ENCODE data around the gene EPB41L4B.
A peak's percentile ranks its signal among the peaks of the same experiment; 100 is the strongest.
"Not testable (repeated sequence)": the region's sequence is repeated elsewhere in the genome, so short reads cannot be mapped to it uniquely, and the experiment has no call there.

Gene EPB41L4B

DNA sequence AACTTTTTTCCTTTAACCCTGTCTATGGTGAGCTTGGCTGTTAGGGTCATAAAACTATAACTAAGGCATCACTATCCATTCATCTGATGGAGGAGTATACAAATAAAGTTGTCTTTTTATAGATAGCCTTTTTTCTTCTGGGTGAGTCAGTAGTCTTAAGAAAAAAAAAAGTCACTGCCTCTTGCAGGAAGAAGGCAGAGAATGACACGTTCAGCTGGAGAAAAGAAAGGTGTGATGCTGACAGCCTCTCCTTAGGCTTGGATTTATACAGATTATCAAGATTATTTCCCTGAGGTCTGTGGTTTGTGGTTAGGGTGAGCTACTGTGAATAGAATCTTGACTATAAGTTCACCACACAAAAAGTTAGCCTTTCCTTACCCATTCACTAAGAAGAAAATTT lies 23.0 kb downstream of the EPB41L4B start:
- DNase-seq (ENCODE audit: low spot score), result no peak

DNA sequence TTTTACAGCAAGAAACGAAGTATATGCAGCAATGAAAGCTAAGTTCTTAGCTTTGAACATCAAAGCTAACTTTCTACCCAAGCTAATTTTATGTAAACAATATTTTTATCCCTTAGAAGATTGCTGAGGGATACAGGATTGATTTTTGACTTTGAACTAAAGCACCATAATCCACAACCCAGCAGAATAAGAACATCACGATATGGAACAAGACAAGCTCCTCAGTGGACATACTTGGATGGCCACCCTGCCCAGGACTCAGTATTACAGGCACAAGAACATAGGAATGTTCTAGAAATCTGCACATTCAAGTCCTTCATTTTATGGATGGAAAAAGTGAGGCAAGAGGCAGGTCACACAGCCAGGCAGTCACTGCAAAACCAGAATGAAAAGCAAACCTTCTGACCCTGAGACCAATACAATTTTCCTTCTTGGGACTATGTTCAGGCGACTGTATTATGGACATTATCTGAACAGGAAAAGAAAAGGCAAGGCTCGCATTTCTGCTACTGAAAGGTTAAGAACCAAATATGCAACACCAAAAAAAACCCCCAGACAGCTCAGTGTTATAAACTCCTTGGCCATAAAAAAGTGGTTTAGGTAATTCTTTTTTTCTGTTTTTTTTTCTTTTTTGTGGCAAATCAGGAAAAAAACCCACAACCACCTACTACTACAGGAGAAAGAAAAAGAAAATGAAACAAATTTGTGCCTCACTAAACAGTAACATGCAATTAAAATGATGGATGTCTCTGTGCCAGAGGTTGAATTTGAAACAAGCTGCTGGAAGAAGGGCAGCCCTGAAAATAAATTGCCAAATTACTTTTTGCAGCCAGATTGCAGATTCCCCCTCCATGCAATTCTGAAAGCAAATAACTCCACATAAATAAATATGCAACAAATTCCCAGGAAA lies 25.4 kb downstream of the EPB41L4B start:
- no peak for DNase-seq (ENCODE audit: low spot score)

DNA sequence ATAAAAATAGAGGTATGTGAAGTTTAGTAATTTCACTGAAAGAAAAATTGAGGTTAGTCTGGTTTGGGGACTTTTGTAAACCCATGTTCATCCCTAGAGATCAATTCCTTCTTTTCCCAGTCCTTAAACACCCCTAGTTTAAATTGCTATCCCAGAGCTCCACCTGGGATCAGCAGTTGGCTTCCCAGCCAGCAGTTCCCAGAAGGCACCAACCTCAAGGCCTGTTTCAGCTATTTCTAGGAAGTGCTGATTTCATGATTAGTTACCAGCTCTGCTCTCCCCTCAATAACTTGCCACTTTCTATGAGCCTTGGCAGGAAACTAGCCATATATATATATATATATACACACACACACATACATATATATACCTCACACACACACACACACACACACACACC lies 30.5 kb downstream of the EPB41L4B start:
- no peak for DNase-seq (ENCODE audit: low spot score)

DNA sequence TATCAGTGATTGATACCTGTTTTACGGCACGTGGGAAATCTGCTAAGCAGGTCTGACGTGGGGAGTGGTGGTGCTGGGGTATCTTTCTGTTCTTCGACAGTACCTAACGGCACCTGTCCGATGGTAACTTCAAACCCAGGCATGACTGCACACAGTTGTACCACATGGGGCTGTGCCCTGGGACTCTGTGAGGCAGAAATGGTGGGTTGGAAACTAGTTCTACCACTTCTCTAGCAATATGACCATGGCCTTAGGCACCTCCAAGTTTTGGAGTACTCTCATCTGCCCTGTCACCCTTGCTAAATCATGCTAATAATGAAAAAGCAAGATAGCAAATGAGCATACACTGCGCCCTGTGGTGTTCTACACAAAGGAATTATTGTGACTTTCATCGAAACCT lies 30.9 kb downstream of the EPB41L4B start:
- DNase-seq (ENCODE audit: low spot score), result no peak

DNA sequence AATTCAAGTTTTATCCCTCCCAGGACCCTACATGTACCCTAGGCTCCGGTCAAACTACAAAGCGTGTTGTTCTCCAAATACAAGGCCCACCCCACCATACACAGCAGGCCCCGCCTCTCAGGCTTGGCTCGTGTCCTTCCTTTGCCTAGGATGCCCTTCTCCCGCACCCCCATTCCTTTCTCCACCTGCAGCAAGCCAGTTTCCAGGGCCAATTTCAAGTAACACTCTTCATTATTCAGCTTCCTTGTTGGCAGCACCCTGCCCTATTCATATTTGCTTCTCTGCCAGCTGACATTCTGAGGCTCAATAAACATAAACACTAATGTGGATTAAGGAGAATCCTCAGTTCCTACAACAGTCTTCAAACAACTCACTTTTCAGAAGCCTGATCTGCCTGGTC lies 31.7 kb downstream of the EPB41L4B start:
- DNase-seq (ENCODE audit: low spot score), result no peak

DNA sequence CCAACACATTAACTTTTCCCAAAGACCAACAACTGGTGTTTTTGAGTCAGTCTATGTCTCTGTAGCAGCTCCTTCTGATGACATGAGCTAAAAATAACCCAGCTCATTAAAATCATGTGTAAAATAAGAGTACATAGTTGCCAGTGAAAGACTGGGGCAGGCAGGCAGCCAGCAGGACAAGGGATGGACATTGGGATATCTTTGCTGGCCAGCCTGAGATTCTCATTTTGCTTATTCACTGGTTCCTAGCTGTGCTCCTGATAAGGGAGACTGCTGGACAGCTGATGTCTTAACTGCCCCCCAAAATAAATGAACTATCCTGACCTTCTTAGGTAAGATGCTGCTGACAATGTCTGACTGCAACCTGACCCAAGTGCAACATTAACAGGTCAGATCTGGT lies 33.9 kb downstream of the EPB41L4B start:
- DNase-seq (ENCODE audit: low spot score), result no peak

DNA sequence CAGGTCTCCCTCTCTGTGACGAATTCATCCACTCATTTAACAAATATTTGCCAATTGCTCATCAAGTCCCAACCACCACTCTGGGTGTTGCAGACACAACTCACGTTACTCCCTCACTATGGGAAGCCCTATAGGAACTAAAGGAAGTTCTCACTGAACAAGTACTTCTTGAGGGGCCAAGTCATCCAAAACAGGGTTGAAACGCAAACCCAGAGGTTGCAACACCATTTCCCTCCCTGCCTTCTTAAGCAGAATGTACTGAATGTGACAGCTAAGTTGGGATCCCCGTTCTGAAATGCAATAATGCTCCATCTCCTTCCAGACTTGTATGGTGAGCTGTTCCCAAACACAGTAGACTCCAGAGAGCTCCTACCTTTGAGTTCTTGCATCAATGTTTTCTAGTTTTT lies 34.3 kb downstream of the EPB41L4B start:
- DNase-seq (ENCODE audit: low spot score), result no peak

DNA sequence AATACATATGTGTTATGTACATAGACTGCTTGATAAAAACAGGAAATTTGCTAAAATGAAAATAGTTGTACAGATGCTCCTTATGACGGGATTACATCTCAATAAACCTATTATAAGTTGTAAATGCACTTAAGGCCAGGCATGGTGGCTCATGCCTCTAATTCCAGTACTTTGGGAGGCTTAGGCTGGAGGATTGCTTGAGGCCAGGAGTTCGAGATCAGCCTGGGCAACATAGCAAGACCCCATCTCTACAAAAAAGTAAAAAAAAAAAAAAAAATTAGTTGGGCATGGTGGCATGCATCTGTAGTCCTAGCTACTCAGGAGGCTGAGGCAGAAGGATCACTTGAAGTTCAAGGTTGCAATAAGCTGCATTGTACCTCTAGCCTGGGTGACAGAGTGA lies 37.2 kb downstream of the EPB41L4B start:
- DNase-seq (ENCODE audit: low spot score), result not testable (repeated sequence)

DNA sequence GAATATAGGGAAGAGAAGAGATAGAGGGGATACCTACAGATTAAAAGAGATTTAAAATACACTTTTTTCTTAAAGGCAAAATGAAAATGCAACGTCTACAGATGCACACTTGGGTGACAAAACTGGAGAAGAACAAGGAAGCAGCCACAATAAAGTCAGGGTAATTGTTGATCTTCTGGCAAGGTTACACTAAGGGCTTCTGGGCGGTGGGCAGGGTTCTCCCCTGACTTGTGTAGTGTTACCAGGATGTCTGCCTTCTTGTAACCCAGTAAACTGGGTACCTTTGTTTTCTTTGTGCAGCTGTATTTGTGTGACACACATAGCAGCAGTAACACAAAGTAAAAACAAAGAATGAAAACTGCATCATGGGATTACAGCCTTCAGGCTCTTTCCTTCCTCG lies 37.8 kb downstream of the EPB41L4B start:
- no peak for DNase-seq (ENCODE audit: low spot score)

DNA sequence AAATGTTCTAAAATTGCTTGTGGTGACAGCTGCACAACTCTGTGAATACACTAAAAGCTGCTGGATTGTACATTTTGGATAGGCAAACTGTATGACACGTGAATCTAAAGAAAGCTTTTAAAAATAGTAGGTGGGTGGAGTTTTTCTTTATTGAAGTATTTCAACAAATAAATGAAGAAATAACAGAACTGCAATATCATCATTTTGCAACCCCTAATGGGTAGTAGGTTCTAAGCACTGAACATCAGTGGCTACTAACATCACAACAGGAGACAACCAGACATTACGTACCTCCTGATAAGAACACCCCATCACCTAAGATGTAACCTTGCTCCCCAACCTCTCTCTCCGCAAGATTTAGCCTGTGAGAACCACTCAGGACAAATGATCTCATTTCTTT lies 38.6 kb downstream of the EPB41L4B start:
- no peak for DNase-seq (ENCODE audit: low spot score)

DNA sequence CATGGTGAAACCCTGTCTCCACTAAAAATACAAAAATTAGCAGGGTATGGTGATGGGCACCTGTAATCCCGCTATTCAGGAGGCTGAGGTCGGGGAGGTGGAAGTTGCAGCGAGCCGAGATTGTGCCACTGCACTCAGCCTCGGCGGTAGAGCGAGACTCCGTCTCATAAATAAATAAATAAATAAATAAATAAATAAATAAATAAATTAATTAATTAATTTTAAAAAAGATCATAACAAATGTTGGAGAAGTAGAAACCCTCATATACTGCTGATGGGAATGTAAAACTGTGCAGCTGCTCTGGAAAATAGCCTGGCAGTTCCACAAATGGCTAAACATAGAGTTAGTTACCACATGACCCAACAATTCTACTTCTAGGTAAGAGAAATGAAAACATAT lies 39.3 kb downstream of the EPB41L4B start:
- no peak for DNase-seq (ENCODE audit: low spot score)

DNA sequence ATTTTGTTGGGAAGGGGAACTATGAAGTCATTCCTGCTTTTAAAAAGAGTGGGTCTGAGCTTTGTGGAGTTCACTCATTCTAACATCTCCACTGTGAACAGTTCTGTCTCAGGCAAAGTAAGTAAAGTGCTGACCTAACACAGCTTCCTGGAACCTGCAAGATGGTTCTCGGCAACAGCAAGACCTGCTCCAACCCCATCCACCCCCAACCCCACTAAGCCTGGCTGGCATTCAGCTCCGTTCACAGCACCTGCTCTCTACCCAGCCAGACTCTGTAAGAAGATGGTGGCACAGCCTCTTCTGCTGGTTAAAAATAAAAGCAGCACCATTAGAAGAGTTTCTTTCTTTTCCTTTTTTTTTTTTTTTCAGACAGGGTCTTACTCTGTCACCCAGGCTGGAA lies 42.0 kb downstream of the EPB41L4B start:
- DNase-seq (ENCODE audit: low spot score), result no peak

DNA sequence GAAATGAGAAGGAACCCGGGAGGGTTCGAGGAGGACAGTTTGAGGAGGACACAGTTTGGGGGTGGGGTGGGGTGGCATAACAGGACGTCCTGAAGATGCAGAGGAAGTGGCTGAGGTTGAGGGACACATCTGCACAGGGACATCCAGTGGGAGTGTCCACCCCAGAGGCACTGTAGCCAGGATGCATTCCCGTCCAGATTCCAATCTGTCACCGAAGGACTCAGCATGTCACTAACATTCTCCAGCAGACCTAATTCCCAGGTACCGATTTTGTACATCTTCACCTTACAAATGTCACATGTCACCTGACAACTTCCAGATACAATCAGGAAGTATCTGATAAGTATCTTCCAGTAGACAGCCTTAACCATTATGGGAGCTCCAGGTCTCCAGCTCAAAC lies 42.6 kb downstream of the EPB41L4B start:
- DNase-seq (ENCODE audit: low spot score), result no peak

DNA sequence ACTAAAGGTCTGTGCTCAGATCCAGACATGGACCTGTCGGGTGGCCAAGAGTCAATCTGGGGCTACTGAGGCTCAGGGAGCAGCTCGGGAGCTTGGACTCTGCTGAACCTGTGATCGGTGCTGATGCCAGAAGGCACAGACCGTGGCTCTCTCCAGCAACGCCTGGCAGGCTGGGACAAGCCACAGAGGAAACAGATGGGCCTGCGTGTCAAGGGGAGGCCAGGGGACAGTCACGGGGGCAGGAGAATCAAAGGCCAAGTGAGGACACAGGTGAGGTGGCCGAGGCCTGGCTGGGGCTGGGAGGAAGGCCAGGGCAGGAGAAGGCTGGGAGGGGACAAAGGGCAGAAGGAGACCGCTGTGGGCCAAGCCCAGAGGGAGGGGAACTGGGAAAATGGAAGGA lies 43.4 kb downstream of the EPB41L4B start:
- DNase-seq (ENCODE audit: low spot score), result peak; percentile 54

DNA sequence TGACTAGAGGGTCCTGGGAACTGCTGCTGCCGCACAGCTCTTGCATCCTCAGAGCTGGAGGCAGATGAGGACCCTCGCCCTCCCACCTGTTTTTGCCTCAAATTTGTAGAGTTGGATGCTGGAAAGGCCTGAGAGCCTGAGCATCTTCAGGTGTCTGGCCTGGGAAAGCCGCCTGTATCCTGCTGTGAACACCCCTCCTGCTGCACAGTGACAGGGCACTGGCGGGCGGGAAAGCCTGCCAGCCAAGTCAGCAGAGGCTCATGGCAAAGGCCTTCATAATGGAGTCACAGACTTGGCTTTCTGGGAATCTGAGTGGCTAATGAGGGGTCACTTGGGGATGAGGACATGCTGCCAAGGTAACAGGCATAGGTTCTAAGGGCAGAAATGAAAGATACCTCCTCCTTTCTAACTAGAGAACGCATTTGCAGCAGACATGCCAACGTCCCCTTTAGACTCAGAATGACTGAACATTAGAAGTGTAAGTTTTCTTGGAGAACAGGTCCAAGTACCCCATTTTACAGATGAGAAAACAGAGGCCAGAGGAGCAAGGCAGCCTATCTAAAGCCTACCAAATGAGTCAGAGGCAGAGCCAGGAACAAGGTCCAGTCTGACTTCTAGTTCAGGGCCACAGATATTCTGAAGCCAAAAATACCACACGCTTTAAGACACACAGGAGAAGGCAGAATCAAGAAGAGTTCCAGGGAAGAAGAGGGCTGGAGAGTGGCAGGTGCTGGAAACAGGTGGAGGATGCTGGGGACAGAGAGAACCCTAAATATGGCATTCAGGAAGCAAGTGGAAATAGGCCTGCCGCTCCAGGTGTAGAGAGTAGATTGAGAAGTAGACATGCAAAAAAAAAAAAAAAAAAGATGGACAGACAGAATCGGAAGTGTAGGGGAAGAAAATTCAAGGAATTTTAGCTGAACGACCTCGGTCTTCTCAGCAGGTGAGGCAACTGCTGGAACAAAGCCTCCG lies 44.1 kb downstream of the EPB41L4B start:
- DNase-seq (ENCODE audit: low spot score), result no peak

DNA sequence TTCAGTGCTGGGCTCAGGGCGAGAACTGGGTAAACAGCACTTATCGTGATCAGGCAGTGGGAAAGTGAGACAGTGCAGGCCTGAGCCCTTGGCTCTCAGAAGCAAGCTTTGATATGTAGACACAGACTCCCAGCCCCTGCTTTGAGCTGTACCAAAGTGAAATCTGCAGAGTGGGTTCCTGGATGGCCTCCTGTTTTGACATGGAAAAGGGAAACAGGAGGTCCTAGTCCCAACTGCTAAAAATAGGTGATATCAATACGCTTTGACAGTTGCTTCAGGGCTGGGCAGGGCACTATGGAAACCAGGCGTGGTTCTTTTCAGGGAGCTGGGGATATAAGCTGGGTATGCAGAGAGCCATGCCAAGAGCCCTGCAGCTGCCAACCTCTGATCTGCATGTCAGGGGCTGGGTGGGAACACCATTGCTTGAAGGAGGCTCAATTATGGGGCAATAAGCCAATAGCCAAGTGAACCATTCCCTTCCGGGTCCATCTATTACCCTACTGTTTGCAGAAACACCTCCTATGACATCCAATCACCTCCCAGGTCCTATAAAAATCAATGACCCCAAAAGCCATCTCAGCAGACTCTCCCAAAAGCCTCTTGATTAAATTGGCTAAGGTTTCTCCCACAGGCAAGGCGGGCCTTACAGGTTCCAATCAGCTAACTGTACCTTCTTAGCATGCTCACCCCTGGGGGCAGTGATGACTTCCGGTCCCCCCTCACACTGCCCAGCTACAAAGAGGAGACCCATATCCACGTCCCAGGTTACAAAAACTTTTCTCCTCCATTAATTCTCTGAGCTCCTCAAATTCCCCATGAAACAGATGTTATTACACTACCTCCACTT lies 45.8 kb downstream of the EPB41L4B start:
- DNase-seq (ENCODE audit: low spot score), result no peak

DNA sequence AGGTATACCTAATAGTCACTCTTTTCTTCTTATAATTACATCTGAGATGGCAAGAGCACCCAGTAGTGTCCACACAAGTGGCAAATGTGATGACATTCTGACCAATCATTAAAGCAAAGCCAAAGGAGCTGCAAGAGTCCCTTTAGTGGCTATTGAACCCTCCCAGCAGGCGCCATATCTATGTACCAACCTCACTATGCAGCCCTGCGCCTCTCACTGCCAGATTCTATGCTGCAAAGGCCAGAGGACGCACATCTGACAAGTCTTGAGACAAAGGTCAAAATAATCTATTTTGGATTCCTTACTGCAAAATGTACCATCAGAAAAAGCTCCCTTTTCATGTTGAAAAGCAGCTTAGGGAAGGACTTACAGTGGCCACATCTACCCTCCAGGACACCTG lies 47.0 kb downstream of the EPB41L4B start:
- DNase-seq (ENCODE audit: low spot score), result no peak

DNA sequence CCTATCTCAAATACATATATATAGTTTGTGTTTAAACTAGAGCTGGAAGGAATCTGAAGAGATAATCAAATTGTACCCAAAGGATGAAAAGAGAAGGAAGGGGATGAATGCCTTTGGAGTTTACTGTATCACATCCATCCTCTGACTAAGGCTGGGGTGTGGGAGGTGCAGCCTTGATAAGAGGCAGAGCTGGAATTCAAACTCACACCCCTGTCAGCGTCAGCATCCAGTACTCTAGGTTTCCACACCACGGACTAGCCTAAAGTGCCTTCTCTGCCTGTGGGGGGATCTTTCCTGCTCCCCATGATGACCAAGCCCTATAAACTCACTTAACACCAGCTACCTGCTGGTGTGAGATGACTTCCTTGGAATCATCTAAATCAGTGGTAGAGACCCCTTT lies 48.1 kb downstream of the EPB41L4B start:
- DNase-seq (ENCODE audit: low spot score), result no peak

DNA sequence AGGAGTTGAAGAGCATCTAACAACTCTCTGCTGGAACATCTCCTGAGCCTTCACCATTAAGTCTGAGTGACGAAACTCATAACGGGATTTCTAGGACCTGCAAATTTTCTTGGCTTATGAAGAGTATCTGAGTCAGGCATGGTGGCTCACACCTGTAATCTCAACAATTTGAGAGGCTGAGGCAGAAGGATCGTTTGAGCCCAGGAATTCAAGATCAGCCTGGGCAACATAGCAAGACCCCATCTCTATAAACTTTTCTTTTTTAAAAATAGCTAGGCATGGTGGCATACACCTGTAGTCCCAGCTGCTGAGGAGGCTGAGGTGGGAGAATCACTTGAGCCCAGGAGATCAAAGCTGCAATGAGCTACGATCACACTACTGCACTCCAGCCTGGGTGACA lies 48.8 kb downstream of the EPB41L4B start:
- no peak for DNase-seq (ENCODE audit: low spot score)

DNA sequence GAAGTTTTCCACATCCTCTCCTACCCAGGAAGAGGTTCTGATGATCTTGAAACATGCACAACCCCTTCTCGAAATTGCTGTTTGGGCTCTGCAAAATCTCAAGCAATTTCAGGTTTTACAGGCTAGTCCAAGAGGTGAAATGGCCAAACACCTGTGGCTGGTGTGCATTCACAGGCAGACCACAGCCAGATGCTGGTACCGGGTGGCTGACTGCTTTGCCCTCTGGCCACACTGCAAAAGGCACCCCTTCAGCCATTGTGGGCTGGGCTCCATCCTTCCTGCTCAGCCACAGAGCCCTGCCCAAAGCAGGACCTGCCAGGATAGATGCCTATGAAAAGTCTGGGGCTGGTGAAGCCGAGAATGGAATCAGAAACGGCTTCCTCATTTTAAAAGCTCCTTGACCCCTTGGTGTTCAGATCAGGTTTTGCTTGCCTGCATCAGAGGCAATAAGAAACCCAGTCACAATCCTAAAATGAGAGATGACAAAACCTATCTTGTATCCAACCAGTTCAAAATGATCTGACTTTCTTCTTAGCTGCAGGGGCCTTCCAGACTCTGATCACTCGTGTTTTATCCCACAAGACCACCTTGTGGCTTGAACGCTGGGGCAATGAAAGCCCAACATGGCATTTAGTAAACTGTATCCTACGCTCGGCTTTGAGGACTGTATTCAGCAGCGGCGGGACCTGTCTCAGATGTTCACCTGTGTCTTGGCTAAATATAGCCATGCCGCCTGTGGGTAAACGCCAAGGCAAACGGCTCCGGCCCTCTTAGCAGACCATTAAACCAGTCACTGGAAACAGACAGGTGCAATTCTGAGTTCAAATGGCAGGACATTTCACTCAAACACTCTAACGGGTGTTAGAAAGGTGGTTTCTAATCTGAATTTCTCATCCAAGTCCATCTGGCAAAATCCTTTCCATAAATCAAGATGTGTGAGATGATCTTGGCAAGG lies 49.6 kb downstream of the EPB41L4B start:
- DNase-seq (ENCODE audit: low spot score), result no peak

DNA sequence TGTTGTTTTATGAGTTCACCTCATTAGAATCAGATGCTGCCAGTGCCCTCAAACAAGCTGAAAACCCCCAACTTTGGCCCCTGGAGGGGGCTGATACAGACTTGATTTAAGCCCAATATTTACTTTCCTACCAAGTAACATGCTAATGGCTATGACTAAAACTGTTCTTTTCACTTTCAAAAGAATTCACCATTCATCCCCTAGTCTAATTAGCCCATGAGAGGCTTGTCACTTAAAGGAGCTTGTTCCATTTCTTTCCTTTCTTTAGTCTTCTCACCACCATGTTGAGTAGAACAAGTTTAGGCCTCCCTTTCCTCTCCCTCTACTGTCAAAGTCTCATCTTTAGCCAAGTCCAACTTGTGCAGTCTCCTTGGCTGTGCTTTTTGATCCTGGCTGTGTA lies 50.4 kb downstream of the EPB41L4B start:
- no peak for DNase-seq (ENCODE audit: low spot score)
